Measurements from ENCODE around the gene C2orf74. TPM values are rescaled to one million over a fixed set of nuclear protein-coding genes. Genes with fewer than 3 reads are reported as not detected.

Gene C2orf74
- total RNA-seq, 6 experiments from 2014 or later, result 10.2 to 12.0 (median 10.6) TPM

DNA sequence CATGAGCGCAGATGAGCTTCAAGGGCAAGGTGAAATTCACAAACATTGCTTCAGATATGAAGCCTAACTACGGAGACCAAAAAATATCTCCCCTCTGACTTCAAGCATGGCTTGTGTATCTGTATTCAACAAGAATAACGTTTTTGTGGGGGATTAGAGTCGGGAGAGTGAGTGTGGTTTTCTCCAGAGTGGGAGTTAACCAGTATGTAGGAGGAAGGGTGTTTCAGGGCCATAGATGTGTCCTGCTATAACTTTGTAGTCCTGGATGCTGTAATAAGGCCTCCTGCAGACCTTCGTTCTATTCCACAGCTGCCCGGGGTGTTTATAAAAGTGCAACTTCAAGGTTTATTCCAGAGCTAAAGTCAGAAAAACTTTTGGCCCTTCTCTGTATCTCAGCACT is 12.9 kb upstream of the C2orf74 start:
- Histone ChIP-seq H3K4me1 (peaks cover 0 to 6% (median 0%) of the 10 kb centered on the region in 4 donors), H3K27ac (no peak overlapping the region), H3K36me3 (peaks cover 0 to 11% (median 5%) of the 10 kb centered on the region in 4 donors), H3K9me3 (no peaks in the 10 kb centered on the region), H3K27me3 (no peaks in the 10 kb centered on the region), H3K4me3 (no peak overlapping the region)
- ATAC-seq (no peak), DNase-seq (no peak)
- intact Hi-C loops (cut with DNase I), result no loop called here
- WGBS (ENCODE audit: insufficient coverage, low coverage, low lambda C conversion rate, missing lambda C conversion rate), result 87% methylated on average over 4 of the region's 6 CpGs
- TF ChIP-seq, protein P1, sequence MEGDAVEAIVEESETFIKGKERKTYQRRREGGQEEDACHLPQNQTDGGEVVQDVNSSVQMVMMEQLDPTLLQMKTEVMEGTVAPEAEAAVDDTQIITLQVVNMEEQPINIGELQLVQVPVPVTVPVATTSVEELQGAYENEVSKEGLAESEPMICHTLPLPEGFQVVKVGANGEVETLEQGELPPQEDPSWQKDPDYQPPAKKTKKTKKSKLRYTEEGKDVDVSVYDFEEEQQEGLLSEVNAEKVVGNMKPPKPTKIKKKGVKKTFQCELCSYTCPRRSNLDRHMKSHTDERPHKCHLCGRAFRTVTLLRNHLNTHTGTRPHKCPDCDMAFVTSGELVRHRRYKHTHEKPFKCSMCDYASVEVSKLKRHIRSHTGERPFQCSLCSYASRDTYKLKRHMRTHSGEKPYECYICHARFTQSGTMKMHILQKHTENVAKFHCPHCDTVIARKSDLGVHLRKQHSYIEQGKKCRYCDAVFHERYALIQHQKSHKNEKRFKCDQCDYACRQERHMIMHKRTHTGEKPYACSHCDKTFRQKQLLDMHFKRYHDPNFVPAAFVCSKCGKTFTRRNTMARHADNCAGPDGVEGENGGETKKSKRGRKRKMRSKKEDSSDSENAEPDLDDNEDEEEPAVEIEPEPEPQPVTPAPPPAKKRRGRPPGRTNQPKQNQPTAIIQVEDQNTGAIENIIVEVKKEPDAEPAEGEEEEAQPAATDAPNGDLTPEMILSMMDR (IDR thresholded peaks at IDR 0.05), result no peak
- no peak for TF ChIP-seq POLR2A (IDR thresholded peaks at IDR 0.05)

DNA sequence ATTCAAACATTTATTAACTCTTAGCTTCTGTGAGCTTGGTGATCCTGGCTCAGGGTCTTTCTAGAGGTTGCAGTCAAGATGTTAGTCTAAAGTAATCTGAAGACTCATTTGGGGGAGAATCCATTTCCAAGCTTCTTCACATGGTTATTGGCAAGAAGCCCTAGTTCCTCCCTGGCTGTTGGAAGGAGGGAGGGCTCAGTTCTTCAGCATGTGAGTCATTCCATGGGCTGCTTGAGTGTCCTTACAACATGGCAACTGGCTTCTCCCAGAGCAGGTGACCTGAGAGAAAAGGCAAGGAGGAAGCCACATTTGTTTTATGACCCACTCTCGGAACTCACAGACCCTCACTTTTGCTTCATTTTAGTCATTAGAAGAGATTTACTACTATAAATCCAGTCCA is 10.6 kb upstream of the C2orf74 start:
- no peak for DNase-seq
- 100% methylated on average over 1 of the region's 1 CpG for WGBS (ENCODE audit: insufficient coverage, low coverage, low lambda C conversion rate, missing lambda C conversion rate)

DNA sequence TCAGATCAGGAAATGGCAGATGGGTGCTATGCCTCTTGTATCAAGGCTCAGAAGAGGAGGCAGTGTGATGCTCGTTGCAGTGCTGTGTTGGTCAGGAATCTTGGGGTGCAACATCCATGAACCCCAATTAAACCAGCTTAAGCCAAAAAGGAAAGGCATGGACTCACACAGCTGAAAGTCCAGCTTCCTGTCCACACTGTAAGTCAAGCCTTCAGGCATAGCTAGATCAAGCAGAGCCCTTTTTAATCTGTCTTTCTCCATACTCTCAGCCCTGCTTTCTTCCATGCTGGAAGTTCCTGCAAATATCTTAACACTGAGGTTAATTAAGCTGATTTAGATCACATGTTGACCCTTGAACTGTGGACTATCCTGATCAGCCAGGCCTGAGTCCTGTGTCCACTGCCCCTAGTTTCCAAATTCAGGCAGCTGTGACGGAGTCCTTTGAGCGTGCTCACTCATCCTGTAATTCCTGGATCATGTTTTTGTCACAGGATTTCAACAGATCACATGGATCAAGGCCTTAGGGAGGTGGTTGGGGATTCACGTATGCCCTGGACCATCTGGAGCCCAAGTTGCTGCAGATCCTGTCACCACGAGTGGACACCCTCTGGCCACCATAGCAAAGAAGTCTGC is 4.5 kb upstream of the C2orf74 start:
- Histone ChIP-seq H3K4me3 (no peak overlapping the region), H3K27me3 (no peaks in the 10 kb centered on the region), H3K27ac (peak overlapping the region in 2 of 3 donors; percentile 0 to 50), H3K36me3 (no peaks in the 10 kb centered on the region), H3K9me3 (no peaks in the 10 kb centered on the region), H3K4me1 (peaks cover 0 to 5% (median 0%) of the 10 kb centered on the region in 4 donors)
- peak; percentile 82 to 93 (median 88) for ATAC-seq
- intact Hi-C loops (cut with DNase I), result no loop called here
- peak in 1 of 3 donors; percentile 55 for DNase-seq
- TF ChIP-seq, protein P1 (IDR thresholded peaks at IDR 0.05), result no peak
- TF ChIP-seq POLR2A (IDR thresholded peaks at IDR 0.05), result no peak
- 10% methylated on average over 3 of the region's 5 CpGs for WGBS (ENCODE audit: insufficient coverage, low coverage, low lambda C conversion rate, missing lambda C conversion rate)

More for the DNA sequence above, 10.6 kb upstream of the C2orf74 start:
- intact Hi-C loops (cut with DNase I), result no loop called here
- no peak overlapping the region for H3K27ac ChIP-seq
- peaks cover 0 to 11% (median 5%) of the 10 kb centered on the region in 4 donors for H3K36me3 ChIP-seq
- H3K27me3 ChIP-seq, result no peaks in the 10 kb centered on the region
- H3K4me3 ChIP-seq, result no peak overlapping the region
- H3K4me1 ChIP-seq, result no peaks in the 10 kb centered on the region
- H3K9me3 ChIP-seq, result no peaks in the 10 kb centered on the region
- no peak for ATAC-seq
- no peak for TF ChIP-seq POLR2A (IDR thresholded peaks at IDR 0.05)
- TF ChIP-seq, protein P1 (IDR thresholded peaks at IDR 0.05), result no peak

DNA sequence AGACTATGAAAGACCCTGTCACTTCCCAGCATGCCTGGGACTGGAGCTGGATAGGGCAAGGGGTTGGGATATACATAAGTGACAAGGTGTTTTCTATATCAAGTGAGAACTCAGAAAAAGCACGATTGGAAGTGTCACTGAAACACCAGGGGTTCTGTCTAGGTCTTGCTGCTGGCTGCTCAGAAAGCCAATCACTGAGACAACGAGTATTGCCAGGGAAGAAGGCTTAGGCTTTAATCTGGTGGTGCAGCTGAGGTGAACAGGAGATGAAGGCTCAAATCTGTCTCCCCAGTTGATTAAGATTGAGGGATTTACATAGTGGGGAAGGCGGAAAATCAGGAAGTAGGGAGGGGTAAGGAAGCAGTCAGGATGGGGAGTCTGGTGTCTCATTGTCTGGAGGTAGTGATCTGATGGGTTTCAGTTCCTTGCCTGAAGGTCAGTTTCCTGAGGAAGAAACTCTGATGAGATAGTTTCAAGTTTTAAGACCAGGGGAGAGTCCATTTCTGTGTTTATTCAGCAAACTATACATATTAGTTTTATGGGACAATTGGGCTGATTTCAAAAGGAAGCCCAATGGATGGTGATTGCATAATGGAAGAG is 3.5 kb upstream of the C2orf74 start:
- no peaks in the 10 kb centered on the region for H3K9me3 ChIP-seq
- no peak for TF ChIP-seq POLR2A (IDR thresholded peaks at IDR 0.05)
- TF ChIP-seq, protein P1 (IDR thresholded peaks at IDR 0.05), result no peak
- H3K4me3 ChIP-seq, result no peak overlapping the region
- peak overlapping the region in 1 of 3 donors; percentile 5 for H3K27ac ChIP-seq
- intact Hi-C loops (cut with DNase I), result no loop called here
- WGBS (ENCODE audit: insufficient coverage, low coverage, low lambda C conversion rate, missing lambda C conversion rate), result 44% methylated on average over 3 of the region's 3 CpGs
- DNase-seq, result no peak
- ATAC-seq, result peak in 3 of 4 donors; percentile 45 to 57 (median 53)
- no peaks in the 10 kb centered on the region for H3K27me3 ChIP-seq
- peaks cover 0 to 8% (median 0%) of the 10 kb centered on the region in 4 donors for H3K36me3 ChIP-seq
- peaks cover 0 to 5% (median 0%) of the 10 kb centered on the region in 4 donors for H3K4me1 ChIP-seq
